H1 (cell line): Measurements from ENCODE around the gene SLC1A2. TPM values are rescaled to one million over a fixed set of nuclear protein-coding genes. Genes with fewer than 3 reads are reported as not detected.

Experiments
- CTCF ChIA-PET: fragments of 300-600 bp; sonication (Branson Sonifier 250); formaldehyde crosslinking; loops from one replicate; lab custom pipeline; 2021; ENCODE audit not compliant: partially characterized antibody; lab: Charles Lee
- POLR2A ChIA-PET: fragments of 300-600 bp; sonication (Branson Sonifier 250); formaldehyde crosslinking; loops from one replicate; lab custom pipeline; 2021; ENCODE audit warnings: inconsistent platforms; ENCODE audit not compliant: partially characterized antibody; lab: Charles Lee
- DNase-seq, 2 experiments: peaks; one replicate each; pipeline versions ENCODE4 v3.0.0 to v3.0.0-alpha.2; 2010 to 2022; ENCODE audit warnings: low spot score in 2 of 2, low read depth in 1 of 2, mixed read lengths in 1 of 2
- FAIRE-seq: peaks from 2 replicates; lab custom pipeline; 2011; peaks lifted over from hg19 to GRCh38; lab: Jason Lieb, UNC
- H2AFZ ChIP-seq: 2 replicates; pipeline ENCODE4 v1.8.1; 2012; ENCODE audit warnings: low read length, inconsistent platforms
- H2AK5ac ChIP-seq: 2 replicates; pipeline ENCODE4 v1.6.1; 2013; ENCODE audit warnings: low read depth, low read length
- H2BK120ac ChIP-seq: replicated peaks from 2 replicates; pipeline ENCODE3; 2013; ENCODE audit warnings: low read depth, low read length, inconsistent platforms
- H2BK12ac ChIP-seq: 2 replicates; pipeline ENCODE4 v1.6.1; 2013; ENCODE audit warnings: low read depth, low read length
- H2BK15ac ChIP-seq: 2 replicates; pipeline ENCODE4 v1.6.1; 2013; ENCODE audit warnings: low read length
- H2BK20ac ChIP-seq: 2 replicates; pipeline ENCODE4 v1.6.1; 2013; ENCODE audit warnings: low read length
- H2BK5ac ChIP-seq: 2 replicates; pipeline ENCODE4 v1.6.1; 2013; ENCODE audit warnings: low read depth, low read length
- H3K14ac ChIP-seq: 2 replicates; pipeline ENCODE4 v1.6.1; 2013; ENCODE audit warnings: inconsistent platforms; ENCODE audit not compliant: insufficient read length
- H3K18ac ChIP-seq: 2 replicates; pipeline ENCODE4 v1.6.1; 2013; ENCODE audit warnings: low read length; ENCODE audit errors: extremely low read depth
- H3K23ac ChIP-seq: 2 replicates; pipeline ENCODE4 v1.6.1; 2013; ENCODE audit warnings: inconsistent platforms; ENCODE audit not compliant: insufficient read length
- H3K23me2 ChIP-seq: 2 replicates; pipeline ENCODE4 v1.6.1; 2013; ENCODE audit warnings: low read depth, low read length
- H3K27ac ChIP-seq: 2 replicates; pipeline ENCODE4 v1.6.1; 2011; ENCODE audit warnings: low read depth, low read length, inconsistent platforms
- H3K27me3 ChIP-seq, 4 experiments: replicated peaks in 1 of 4; 1 replicate in 1 of 4; 2 replicates in 3 of 4; pipeline versions ENCODE4 v1.6.1 to v1.8.1; 2011 to 2013; ENCODE audit warnings: low read length in 3 of 4, mild to moderate bottlenecking in 3 of 4, inconsistent platforms in 2 of 4, mixed read lengths in 2 of 4, moderate library complexity in 1 of 4; ENCODE audit not compliant: control insufficient read depth in 3 of 4, insufficient read depth in 3 of 4; ENCODE audit errors: extremely low read depth in 1 of 4
- H3K36me3 ChIP-seq, 4 experiments: 2 replicates each; pipeline versions ENCODE4 v1.6.1 to v1.8.1; 2011 to 2013; ENCODE audit warnings: mild to moderate bottlenecking in 4 of 4, low read length in 3 of 4, moderate library complexity in 2 of 4, control low read depth in 1 of 4, inconsistent platforms in 1 of 4; ENCODE audit not compliant: insufficient read depth in 4 of 4, control insufficient read depth in 2 of 4
- H3K4ac ChIP-seq: replicated peaks from 2 replicates; pipeline ENCODE3; 2013; ENCODE audit warnings: low read length, low read depth, mixed read lengths, inconsistent platforms; ENCODE audit not compliant: insufficient read length
- H3K4me1 ChIP-seq, 4 experiments: replicated peaks in 1 of 4; 1 replicate in 1 of 4; 2 replicates in 3 of 4; pipeline versions ENCODE4 v1.6.1 to v1.8.1; 2011 to 2013; ENCODE audit warnings: low read length in 3 of 4, inconsistent platforms in 2 of 4, mixed read lengths in 1 of 4; ENCODE audit not compliant: insufficient read depth in 4 of 4, control insufficient read depth in 3 of 4
- H3K4me2 ChIP-seq, 2 experiments: 2 replicates each; pipeline versions ENCODE4 v1.6.1 to v1.8.1; 2011 to 2013; ENCODE audit warnings: low read depth in 2 of 2, low read length in 2 of 2, control low read depth in 1 of 2, inconsistent platforms in 1 of 2, mild to moderate bottlenecking in 1 of 2; ENCODE audit not compliant: insufficient read depth in 1 of 2
- H3K4me3 ChIP-seq, 4 experiments: fragments of 200-600, 300-600 bp in 1 of 4; sonication (generic), shearing (Covaris generic), sonication (Bioruptor Twin) in 1 of 4; 2 replicates each; pipeline versions ENCODE4 v1.5.1 to v1.8.1; 2011 to 2016; ENCODE audit warnings: low read length in 4 of 4, low read depth in 3 of 4, control low read depth in 2 of 4, inconsistent platforms in 2 of 4, mild to moderate bottlenecking in 2 of 4, mixed read lengths in 1 of 4, moderate library complexity in 1 of 4; ENCODE audit not compliant: insufficient read depth in 2 of 4; ENCODE audit errors: extremely low read depth in 1 of 4
- H3K56ac ChIP-seq: replicated peaks from 2 replicates; pipeline ENCODE3; 2013; ENCODE audit warnings: low read depth, mild to moderate bottlenecking, mixed read lengths, low read length, inconsistent platforms; ENCODE audit not compliant: insufficient read length
- H3K79me1 ChIP-seq: 2 replicates; pipeline ENCODE4 v1.6.1; 2013; ENCODE audit warnings: low read depth, low read length, control low read depth
- H3K79me2 ChIP-seq, 2 experiments: 2 replicates each; pipeline versions ENCODE4 v1.6.1 to v1.8.1; 2012 to 2013; ENCODE audit warnings: low read length in 2 of 2, mild to moderate bottlenecking in 2 of 2, inconsistent platforms in 1 of 2; ENCODE audit not compliant: insufficient read depth in 2 of 2, control insufficient read depth in 1 of 2
- H3K9ac ChIP-seq, 4 experiments: replicated peaks in 1 of 4; 1 replicate in 1 of 4; 2 replicates in 3 of 4; pipeline versions ENCODE4 v1.6.1 to v1.8.1; 2011 to 2013; ENCODE audit warnings: low read depth in 3 of 4, low read length in 3 of 4, control low read depth in 2 of 4, mild to moderate bottlenecking in 2 of 4, moderate library complexity in 2 of 4, inconsistent platforms in 1 of 4; ENCODE audit errors: extremely low read depth in 1 of 4
- H3K9me3 ChIP-seq, 2 experiments: 2 replicates each; pipeline versions ENCODE4 v1.6.1 to v1.8.1; 2012 to 2013; ENCODE audit warnings: mild to moderate bottlenecking in 2 of 2, moderate library complexity in 2 of 2, control low read depth in 1 of 2, inconsistent platforms in 1 of 2, low read depth in 1 of 2, low read length in 1 of 2, mixed read lengths in 1 of 2; ENCODE audit not compliant: insufficient read depth in 2 of 2
- H4K20me1 ChIP-seq, 2 experiments: replicated peaks in 1 of 2; 2 replicates each; pipeline versions ENCODE3 to v1.8.1; 2011 to 2013; ENCODE audit warnings: inconsistent platforms in 2 of 2, low read length in 2 of 2, mild to moderate bottlenecking in 1 of 2; ENCODE audit not compliant: insufficient read depth in 2 of 2, control insufficient read depth in 1 of 2
- H4K5ac ChIP-seq: 2 replicates; pipeline ENCODE4 v1.6.1; 2013; ENCODE audit warnings: low read length, low read depth, mixed read lengths, inconsistent platforms; ENCODE audit not compliant: insufficient read length
- H4K8ac ChIP-seq: 2 replicates; pipeline ENCODE4 v1.8.0; 2013; ENCODE audit warnings: mild to moderate bottlenecking, moderate library complexity, low read length, inconsistent platforms; ENCODE audit not compliant: insufficient read depth; ENCODE audit errors: extremely low read depth
- H4K91ac ChIP-seq: replicated peaks from 2 replicates; pipeline ENCODE3; 2013; ENCODE audit warnings: low read length, mixed read lengths, inconsistent platforms; ENCODE audit not compliant: insufficient read length
- ATF2 ChIP-seq: IDR thresholded peaks from 2 replicates; pipeline ENCODE4 v1.6.1; 2012; ENCODE audit warnings: low read length, inconsistent platforms
- CBX5 ChIP-seq: fragments of 300-800, 300-1000 bp; sonication (generic); IDR thresholded peaks from 2 replicates; pipeline ENCODE4 v1.7.1; 2016; ENCODE audit warnings: antibody characterized with exemption, low read length, low read depth
- EGR1 ChIP-seq: IDR thresholded peaks from 2 replicates; pipeline ENCODE4 v1.6.1; 2011; ENCODE audit warnings: low read depth, low read length, borderline replicate concordance
- EP300 ChIP-seq, 2 experiments: IDR thresholded peaks; 1 replicate in 1 of 2; 2 replicates in 1 of 2; pipeline ENCODE4 v1.6.1; 2011 to 2012; ENCODE audit warnings: low read depth in 2 of 2, low read length in 2 of 2, mild to moderate bottlenecking in 2 of 2, borderline replicate concordance in 1 of 2, inconsistent platforms in 1 of 2, moderate library complexity in 1 of 2
- HDAC6 ChIP-seq: IDR thresholded peaks from one replicate; pipeline ENCODE4 v1.7.1; 2012; ENCODE audit warnings: low read depth, mild to moderate bottlenecking, inconsistent platforms, low read length, moderate library complexity
- KDM5A ChIP-seq: fragments of 200-600 bp; IDR thresholded peaks from 2 replicates; pipeline ENCODE4 v1.7.1; 2012; ENCODE audit warnings: mild to moderate bottlenecking, low read length, inconsistent platforms, mixed read lengths
- RFX5 ChIP-seq: IDR thresholded peaks from 2 replicates; pipeline ENCODE4 v1.6.1; 2011; ENCODE audit warnings: low read depth, low read length, improper control_type of control experiment, borderline replicate concordance
- SIX5 ChIP-seq: IDR thresholded peaks from 2 replicates; pipeline ENCODE4 v1.6.1; 2011; ENCODE audit warnings: mild to moderate bottlenecking, low read depth, low read length
- TAF7 ChIP-seq: optimal IDR thresholded peaks from 2 replicates; pipeline ENCODE3; 2011; ENCODE audit warnings: low read depth, mild to moderate bottlenecking, inconsistent platforms, low read length, moderate library complexity, borderline replicate concordance
- WGBS, 2 experiments: shearing (Covaris generic) in 1 of 2; methylation state at CpG; one replicate each; pipeline versions ENCODE4 v1.1.6 to v1.1.7; 2013 to 2015; ENCODE audit warnings: low lambda C conversion rate in 2 of 2, mixed read lengths in 2 of 2, inconsistent platforms in 1 of 2, low coverage in 1 of 2, missing lambda C conversion rate in 1 of 2; ENCODE audit not compliant: insufficient replicate concordance in 2 of 2, insufficient coverage in 1 of 2, insufficient read length in 1 of 2; ENCODE audit errors: extremely low coverage in 1 of 2, missing lambda C conversion rate in 1 of 2; 5-methylcytosine and 5-hydroxymethylcytosine counted together
- polyA plus RNA-seq, 7 experiments: library from polyadenylated mRNA; depleted of rRNA in 3 of 7; stranded (reverse) in 5 of 7; unstranded in 2 of 7; fragments of >200 nt in 5 of 7; fragments of 200-250 nt in 2 of 7; gene quantifications; 1 replicate in 5 of 7; 2 replicates in 1 of 7; 4 replicates in 1 of 7; pipeline versions ENCODE4 v1.2.1 to v1.2.3, GENCODE V29; 2011 to 2013; ENCODE audit warnings: missing spikeins in 2 of 7, mixed read lengths in 2 of 7
- total RNA-seq: library from RNA; stranded (reverse); fragmentation: NEBNext Ultra II Directional; extraction: Animal tissue kit (Norgen Biotek cat#: 25700); gene quantifications from 2 replicates; pipeline ENCODE4 v1.2.1, GENCODE V29; 2021

Gene SLC1A2
- total and polyA plus RNA-seq, 2 of the 8 experiments (the other 6 are each of a cell fraction or from before 2014, with no cell fraction given), result 0.57 to 1.2 TPM

- no peak overlapping the region for H2AFZ ChIP-seq
- H2BK15ac ChIP-seq, result no peak overlapping the region
- H3K4me1 ChIP-seq, result no peaks in the 10 kb centered on the region
- ChIA-PET CTCF (interaction anchor here (0.6 to 1.4 kb wide), 3 partner anchors 9 to 18 kb away, joined by 3 read pairs; no protein-coding TSS in a partner anchor), POLR2A (no interaction called here)
- no peak overlapping the region for H2BK5ac ChIP-seq
- no peak overlapping the region for H3K4me2 ChIP-seq
- no peak overlapping the region for H2BK120ac ChIP-seq
- no peak overlapping the region for H2BK20ac ChIP-seq
- H3K4me3 ChIP-seq, result no peak overlapping the region
- H2AK5ac ChIP-seq, result no peak overlapping the region
- H3K79me1 ChIP-seq, result no peaks in the 10 kb centered on the region
- no peaks in the 10 kb centered on the region for H3K9me3 ChIP-seq
- no peak for DNase-seq
- H3K4ac ChIP-seq, result no peak overlapping the region
- no peaks in the 10 kb centered on the region for H3K23me2 ChIP-seq
- H3K56ac ChIP-seq, result no peak overlapping the region
- H4K8ac ChIP-seq, result no peak overlapping the region
- no peak overlapping the region for H4K5ac ChIP-seq
- H3K79me2 ChIP-seq, result no peaks in the 10 kb centered on the region
- H3K9ac ChIP-seq, result no peak overlapping the region
- H3K27me3 ChIP-seq, result no peaks in the 10 kb centered on the region
- H4K91ac ChIP-seq, result no peak overlapping the region
- no peak overlapping the region for H3K23ac ChIP-seq
- H3K27ac ChIP-seq, result no peak overlapping the region
- no peaks in the 10 kb centered on the region for H4K20me1 ChIP-seq
- no peak overlapping the region for H2BK12ac ChIP-seq
- no peaks in the 10 kb centered on the region for H3K36me3 ChIP-seq
- no peak overlapping the region for H3K18ac ChIP-seq
- no peak overlapping the region for H3K14ac ChIP-seq
- WGBS, 2 experiments, result 94% methylated on average over 2 of the region's 2 CpGs; no CpG with 5 or more reads in 1 of the 2 experiments
- no peak for FAIRE-seq
- TF ChIP-seq CBX5, result no peak
- TF ChIP-seq TAF7, result no peak
- TF ChIP-seq KDM5A, result no peak
- TF ChIP-seq EP300 (IDR thresholded peaks at IDR 0.05; ENCODE audit: borderline replicate concordance in 1 of 2, low read depth in 2 of 2, low read length in 2 of 2), result no peak
- no peak for TF ChIP-seq SIX5
- TF ChIP-seq HDAC6, result no peak
- TF ChIP-seq RFX5, result no peak
- TF ChIP-seq EGR1, result no peak
- TF ChIP-seq ATF2, result no peak
These were observed 163.8 kb downstream of the SLC1A2 start for GRCh38 chr11:35255514-35255913.
